PC-3 (cell line): ENCODE measurements around the gene PIKFYVE. TPM values are rescaled to one million over a fixed set of nuclear protein-coding genes. Genes with fewer than 3 reads are reported as not detected.

Source experiments
- ATAC-seq: fragments of 200-7000 bp; cut with Tn5 transposase; 2 replicates; pipeline ENCODE4 v1.9.1; 2020; ENCODE audit warnings: mild to moderate bottlenecking, moderate library complexity
- BruUV-seq: library from RNA; stranded (reverse); fragments of 400-500 nt; replicated peaks from 2 replicates; lab custom pipeline; 2021; lab: Mats Ljungman, UMichigan
- CTCF ChIA-PET: fragments of 300-600 bp; sonication (Branson Sonifier 250); formaldehyde crosslinking; loops from one replicate; lab custom pipeline; 2022; ENCODE audit warnings: antibody characterized with exemption; lab: Charles Lee
- POLR2A ChIA-PET: fragments of 300-600 bp; sonication (Branson Sonifier 250); formaldehyde crosslinking; loops from one replicate; lab custom pipeline; 2022; ENCODE audit warnings: antibody characterized with exemption; ENCODE audit not compliant: unreplicated experiment; lab: Charles Lee
- DNase-seq: peaks from one replicate; pipeline ENCODE4 v3.0.0-alpha.2; 2015
- H2AFZ ChIP-seq: fragments of 300-600 bp; sonication (generic); 2 replicates; pipeline ENCODE4 v1.6.0; 2016; ENCODE audit warnings: antibody characterized with exemption, low read length
- H3F3A ChIP-seq: fragments of 300-600 bp; sonication (generic); one replicate; pipeline ENCODE4 v1.6.0; 2017; ENCODE audit warnings: antibody characterized with exemption, low read length, control low read depth, mild to moderate bottlenecking; ENCODE audit not compliant: unreplicated experiment
- H3K27ac ChIP-seq: fragments of 300-600 bp; sonication (generic); 2 replicates; pipeline ENCODE4 v1.5.1; 2016; ENCODE audit warnings: mild to moderate bottlenecking, low read length
- H3K27me3 ChIP-seq: fragments of 300-600 bp; sonication (generic); 2 replicates; pipeline ENCODE4 v1.6.1; 2016; ENCODE audit warnings: low read length, mixed read lengths
- H3K36me3 ChIP-seq: fragments of 300-600 bp; sonication (generic); 2 replicates; pipeline ENCODE4 v1.6.1; 2016; ENCODE audit warnings: low read depth, mixed run types, low read length, mixed read lengths
- H3K4me1 ChIP-seq: fragments of 300-600 bp; sonication (generic); 2 replicates; pipeline ENCODE4 v1.5.1; 2016; ENCODE audit warnings: low read length; ENCODE audit not compliant: insufficient read depth
- H3K4me2 ChIP-seq: fragments of 300-600 bp; sonication (generic); 2 replicates; pipeline ENCODE4 v1.6.0; 2016; ENCODE audit warnings: low read length
- H3K4me3 ChIP-seq: fragments of 300-600 bp; sonication (generic); 2 replicates; pipeline ENCODE4 v1.5.1; 2016; ENCODE audit warnings: mild to moderate bottlenecking, low read length, mixed read lengths
- H3K79me2 ChIP-seq: fragments of 300-600 bp; sonication (generic); 2 replicates; pipeline ENCODE4 v1.6.1; 2017; ENCODE audit warnings: low read length, mixed read lengths
- H3K9ac ChIP-seq: fragments of 300-600 bp; sonication (generic); 2 replicates; pipeline ENCODE4 v1.6.0; 2016; ENCODE audit warnings: mild to moderate bottlenecking, low read length
- H3K9me2 ChIP-seq: fragments of 300-600 bp; sonication (generic); replicated peaks from 2 replicates; pipeline ENCODE4 v1.6.1; 2016; ENCODE audit warnings: mixed run types, low read length, mixed read lengths
- H3K9me3 ChIP-seq: fragments of 300-600 bp; sonication (generic); 2 replicates; pipeline ENCODE4 v1.6.1; 2016; ENCODE audit warnings: low read length, mixed read lengths
- H4K20me1 ChIP-seq: fragments of 300-600 bp; sonication (generic); 2 replicates; pipeline ENCODE4 v1.6.1; 2016; ENCODE audit warnings: low read length, mixed read lengths
- CTCF ChIP-seq: fragments of 300-600 bp; sonication (generic); conservative IDR thresholded peaks from 2 replicates; pipeline ENCODE4 v1.5.1; 2017; ENCODE audit warnings: antibody characterized with exemption, low read depth, mild to moderate bottlenecking, low read length
- EZH2 ChIP-seq: fragments of 300-600 bp; sonication (generic); IDR thresholded peaks from one replicate; pipeline ENCODE4 v1.6.1; 2017; ENCODE audit warnings: antibody characterized with exemption, mild to moderate bottlenecking, low read length; ENCODE audit not compliant: unreplicated experiment
- EZH2phosphoT487 ChIP-seq: fragments of 300-600 bp; sonication (generic); IDR thresholded peaks from 2 replicates; pipeline ENCODE4 v1.6.1; 2018; ENCODE audit warnings: mild to moderate bottlenecking, antibody characterized with exemption, low read length, borderline replicate concordance
- intact Hi-C: fragments of 100-400 bp; cut with micrococcal nuclease; formaldehyde crosslinking; loops from 2 replicates; pipeline ENCODE4 v1.9.0; 2023
- total RNA-seq: library from RNA; depleted of rRNA; stranded (reverse); fragments of >200 nt; gene quantifications from 2 replicates; pipeline ENCODE4 v1.2.3, GENCODE V29; 2014

The PIKFYVE gene
- total RNA-seq, 1 experiment from 2014 or later, result 18.8 TPM

- no peaks in the 10 kb centered on the region for H3K9me3 ChIP-seq
- no peak for DNase-seq
- no peak overlapping the region for H2AFZ ChIP-seq
- H3K79me2 ChIP-seq, result no peaks in the 10 kb centered on the region
- H3K4me2 ChIP-seq, result no peak overlapping the region
- BruUV-seq, result no TSS peak
- H4K20me1 ChIP-seq, result no peaks in the 10 kb centered on the region
- peaks cover 48% of the 10 kb centered on the region for H3K27me3 ChIP-seq
- no peak overlapping the region for H3K27ac ChIP-seq
- no peaks in the 10 kb centered on the region for H3K9me2 ChIP-seq
- no peaks in the 10 kb centered on the region for H3F3A ChIP-seq
- no peak for TF ChIP-seq CTCF
- TF ChIP-seq EZH2, result no peak
- TF ChIP-seq EZH2phosphoT487, result no peak
- H3K4me1 ChIP-seq, result no peaks in the 10 kb centered on the region
- ATAC-seq, result no peak
- H3K4me3 ChIP-seq, result no peak overlapping the region
- CTCF ChIA-PET, result no interaction called here
- POLR2A ChIA-PET, result no interaction called here
- H3K36me3 ChIP-seq, result no peaks in the 10 kb centered on the region
- intact Hi-C loops, result no loop called here
- H3K9ac ChIP-seq, result no peak overlapping the region
Observed at GRCh38 chr2:208384637-208385036, 118.6 kb downstream of the PIKFYVE start.

GRCh38 chr2:208386541-208386940, 120.5 kb downstream of the PIKFYVE start:
- no peak for DNase-seq
- H3K4me2 ChIP-seq, result no peak overlapping the region
- no peak for ATAC-seq
- no peak overlapping the region for H2AFZ ChIP-seq
- no peaks in the 10 kb centered on the region for H4K20me1 ChIP-seq
- no peaks in the 10 kb centered on the region for H3K79me2 ChIP-seq
- no TSS peak for BruUV-seq
- ChIA-PET POLR2A (no interaction called here), CTCF (no interaction called here)
- H3K9me2 ChIP-seq, result no peaks in the 10 kb centered on the region
- H3K36me3 ChIP-seq, result no peaks in the 10 kb centered on the region
- no peaks in the 10 kb centered on the region for H3K9me3 ChIP-seq
- no peaks in the 10 kb centered on the region for H3K4me1 ChIP-seq
- H3K27me3 ChIP-seq, result peaks cover 48% of the 10 kb centered on the region
- intact Hi-C loops, result no loop called here
- H3F3A ChIP-seq, result no peaks in the 10 kb centered on the region
- H3K9ac ChIP-seq, result no peak overlapping the region
- H3K27ac ChIP-seq, result no peak overlapping the region
- TF ChIP-seq CTCF (no peak), EZH2 (no peak), EZH2phosphoT487 (no peak)
- no peak overlapping the region for H3K4me3 ChIP-seq

GRCh38 chr2:208389940-208390339, 123.9 kb downstream of the PIKFYVE start:
- Histone ChIP-seq H3K79me2 (no peaks in the 10 kb centered on the region), H3K9me3 (no peaks in the 10 kb centered on the region), H3K36me3 (no peaks in the 10 kb centered on the region), H3K4me3 (no peak overlapping the region), H4K20me1 (no peaks in the 10 kb centered on the region), H3K4me2 (no peak overlapping the region), H3K9me2 (no peaks in the 10 kb centered on the region), H3K4me1 (no peaks in the 10 kb centered on the region), H3K27me3 (peaks cover 15% of the 10 kb centered on the region), H2AFZ (no peak overlapping the region), H3K9ac (no peak overlapping the region), H3F3A (no peaks in the 10 kb centered on the region), H3K27ac (no peak overlapping the region)
- no peak for ATAC-seq
- POLR2A ChIA-PET, result no interaction called here
- no TSS peak for BruUV-seq
- CTCF ChIA-PET, result no interaction called here
- intact Hi-C loops, result no loop called here
- TF ChIP-seq CTCF (no peak), EZH2phosphoT487 (no peak), EZH2 (no peak)
- no peak for DNase-seq
